ENCODE data around the gene PRPH.
"Not testable (repeated sequence)": the region's sequence is repeated elsewhere in the genome, so short reads cannot be mapped to it uniquely, and the experiment has no call there.

The PRPH gene

DNA sequence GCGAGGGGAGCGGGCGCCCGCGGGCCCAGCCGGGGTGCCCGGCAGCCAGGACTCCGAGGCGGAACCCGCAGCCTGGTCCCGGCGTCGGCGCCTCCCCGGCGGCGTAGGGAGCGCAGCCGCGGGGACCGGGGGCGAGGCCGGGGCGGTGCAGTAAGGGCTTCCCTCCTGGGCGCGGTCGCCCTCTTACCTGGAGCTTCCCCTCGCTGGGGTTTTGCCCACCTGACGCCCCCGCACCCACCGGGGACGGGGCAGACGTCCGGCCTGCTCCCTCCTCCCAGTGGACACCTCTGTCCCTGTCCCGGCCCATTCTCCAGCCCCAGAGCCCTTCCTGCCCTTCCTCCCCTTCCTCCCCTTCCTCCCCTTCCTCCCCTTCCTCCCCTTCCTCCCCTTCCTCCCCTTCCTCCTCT lies 30.5 kb upstream of the PRPH start:
- TF ChIP-seq, protein P1, sequence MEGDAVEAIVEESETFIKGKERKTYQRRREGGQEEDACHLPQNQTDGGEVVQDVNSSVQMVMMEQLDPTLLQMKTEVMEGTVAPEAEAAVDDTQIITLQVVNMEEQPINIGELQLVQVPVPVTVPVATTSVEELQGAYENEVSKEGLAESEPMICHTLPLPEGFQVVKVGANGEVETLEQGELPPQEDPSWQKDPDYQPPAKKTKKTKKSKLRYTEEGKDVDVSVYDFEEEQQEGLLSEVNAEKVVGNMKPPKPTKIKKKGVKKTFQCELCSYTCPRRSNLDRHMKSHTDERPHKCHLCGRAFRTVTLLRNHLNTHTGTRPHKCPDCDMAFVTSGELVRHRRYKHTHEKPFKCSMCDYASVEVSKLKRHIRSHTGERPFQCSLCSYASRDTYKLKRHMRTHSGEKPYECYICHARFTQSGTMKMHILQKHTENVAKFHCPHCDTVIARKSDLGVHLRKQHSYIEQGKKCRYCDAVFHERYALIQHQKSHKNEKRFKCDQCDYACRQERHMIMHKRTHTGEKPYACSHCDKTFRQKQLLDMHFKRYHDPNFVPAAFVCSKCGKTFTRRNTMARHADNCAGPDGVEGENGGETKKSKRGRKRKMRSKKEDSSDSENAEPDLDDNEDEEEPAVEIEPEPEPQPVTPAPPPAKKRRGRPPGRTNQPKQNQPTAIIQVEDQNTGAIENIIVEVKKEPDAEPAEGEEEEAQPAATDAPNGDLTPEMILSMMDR (IDR thresholded peaks at IDR 0.05): no peak
- Histone ChIP-seq H3K27ac (peak overlapping the region; percentile 93 to 98), H3K4me3 (peak overlapping the region; percentile 90 to 95), H3K9me3 (no peaks in the 10 kb centered on the region), H3K27me3 (no peaks in the 10 kb centered on the region), H3K36me3 (peaks cover 3 to 9% (median 5%) of the 10 kb centered on the region in 3 donors), H3K4me1 (peaks cover 0 to 63% (median 46%) of the 10 kb centered on the region in 4 donors)
- no peak for DNase-seq
- intact Hi-C loops (cut with DNase I; ENCODE audit: low total_unique reads): no loop called here

DNA sequence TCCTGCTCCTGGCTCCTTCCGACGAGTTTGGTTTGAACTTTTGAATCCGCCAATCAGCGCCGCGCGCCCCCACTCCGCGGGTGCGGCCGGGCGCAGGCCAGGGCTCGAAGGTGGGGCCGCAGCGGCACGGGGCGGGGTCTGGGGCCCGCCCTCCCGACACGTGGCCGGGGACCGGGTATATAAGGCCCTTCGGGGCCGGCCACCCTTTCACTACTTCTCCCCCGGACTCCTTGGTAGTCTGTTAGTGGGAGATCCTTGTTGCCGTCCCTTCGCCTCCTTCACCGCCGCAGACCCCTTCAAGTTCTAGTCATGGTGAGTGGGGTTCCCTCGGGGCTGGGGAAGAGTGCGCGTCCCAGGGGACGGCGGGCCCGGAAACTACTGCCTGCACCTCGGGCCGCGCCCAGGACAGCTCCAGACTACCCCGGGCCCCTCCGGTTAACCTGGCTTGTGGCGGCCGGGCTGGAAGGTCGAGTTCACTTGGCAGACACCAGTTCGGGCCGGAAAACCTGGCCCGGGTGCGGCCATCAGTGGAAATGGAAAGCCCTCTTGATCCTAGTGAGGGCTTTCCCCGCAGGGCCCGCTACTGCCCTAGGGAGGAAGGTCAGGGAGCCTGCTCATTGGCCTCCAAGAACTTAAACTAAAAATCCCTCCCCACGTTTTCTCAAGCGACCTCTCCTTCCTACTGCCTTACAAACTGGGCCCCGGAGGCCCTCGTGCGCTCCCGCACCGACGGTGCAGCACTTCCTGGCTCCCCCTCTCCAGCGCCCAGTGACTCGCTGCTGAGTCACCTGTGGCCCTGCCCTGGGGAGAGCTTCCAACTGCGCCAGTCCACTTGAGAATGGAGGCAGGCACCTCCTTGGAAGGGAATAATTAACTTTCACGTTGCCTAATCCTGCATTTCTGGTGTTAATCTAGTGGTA lies 29.8 kb upstream of the PRPH start, which contains the start of gene TUBA1C:
Gene TUBA1C, plus strand, starts transcription at position 210 of the 920 bp plus-strand sequence. Its CDS starts 100 bp downstream, at position 310.
- Histone ChIP-seq H3K27ac (peak within 1 kb of the TSS; percentile 93 to 98), H3K36me3 (peaks cover 9 to 15% (median 12%) of the 10 kb centered on the region in 3 donors), H3K9me3 (no peaks in the 10 kb centered on the region), H3K4me1 (peaks cover 0 to 57% (median 39%) of the 10 kb centered on the region in 4 donors), H3K27me3 (no peaks in the 10 kb centered on the region), H3K4me3 (peak within 1 kb of the TSS; percentile 90 to 95)
- intact Hi-C loops (cut with DNase I; ENCODE audit: low total_unique reads): no loop called here
- TF ChIP-seq, protein P1 (IDR thresholded peaks at IDR 0.05): peak in 1 of 2 experiments; percentile 4
- peak; percentile 91 to 97 for DNase-seq

DNA sequence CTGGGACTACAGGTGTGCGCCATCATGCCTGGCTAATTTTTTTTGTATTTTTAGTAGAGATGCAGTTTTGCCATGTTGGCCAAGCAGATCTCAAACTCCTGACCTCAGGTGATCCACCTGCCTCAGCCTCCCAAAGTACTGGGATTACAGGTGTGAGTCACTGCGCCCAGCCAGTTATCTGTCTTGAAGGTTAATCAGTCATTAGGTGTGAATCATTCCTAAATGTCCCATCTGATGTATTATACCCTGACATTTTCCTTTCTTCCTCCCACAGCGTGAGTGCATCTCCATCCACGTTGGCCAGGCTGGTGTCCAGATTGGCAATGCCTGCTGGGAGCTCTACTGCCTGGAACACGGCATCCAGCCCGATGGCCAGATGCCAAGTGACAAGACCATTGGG lies 25.8 kb upstream of the PRPH start:
- H3K36me3 ChIP-seq: peaks cover 47 to 52% (median 48%) of the 10 kb centered on the region in 3 donors
- H3K4me3 ChIP-seq; H3K9me3 ChIP-seq; DNase-seq; H3K27me3 ChIP-seq; intact Hi-C loops (cut with DNase I; ENCODE audit: low total_unique reads): not testable (repeated sequence)
- H3K27ac ChIP-seq: peak overlapping the region in 1 of 2 donors; percentile 33
- H3K4me1 ChIP-seq: peaks cover 0 to 37% (median 29%) of the 10 kb centered on the region in 4 donors

DNA sequence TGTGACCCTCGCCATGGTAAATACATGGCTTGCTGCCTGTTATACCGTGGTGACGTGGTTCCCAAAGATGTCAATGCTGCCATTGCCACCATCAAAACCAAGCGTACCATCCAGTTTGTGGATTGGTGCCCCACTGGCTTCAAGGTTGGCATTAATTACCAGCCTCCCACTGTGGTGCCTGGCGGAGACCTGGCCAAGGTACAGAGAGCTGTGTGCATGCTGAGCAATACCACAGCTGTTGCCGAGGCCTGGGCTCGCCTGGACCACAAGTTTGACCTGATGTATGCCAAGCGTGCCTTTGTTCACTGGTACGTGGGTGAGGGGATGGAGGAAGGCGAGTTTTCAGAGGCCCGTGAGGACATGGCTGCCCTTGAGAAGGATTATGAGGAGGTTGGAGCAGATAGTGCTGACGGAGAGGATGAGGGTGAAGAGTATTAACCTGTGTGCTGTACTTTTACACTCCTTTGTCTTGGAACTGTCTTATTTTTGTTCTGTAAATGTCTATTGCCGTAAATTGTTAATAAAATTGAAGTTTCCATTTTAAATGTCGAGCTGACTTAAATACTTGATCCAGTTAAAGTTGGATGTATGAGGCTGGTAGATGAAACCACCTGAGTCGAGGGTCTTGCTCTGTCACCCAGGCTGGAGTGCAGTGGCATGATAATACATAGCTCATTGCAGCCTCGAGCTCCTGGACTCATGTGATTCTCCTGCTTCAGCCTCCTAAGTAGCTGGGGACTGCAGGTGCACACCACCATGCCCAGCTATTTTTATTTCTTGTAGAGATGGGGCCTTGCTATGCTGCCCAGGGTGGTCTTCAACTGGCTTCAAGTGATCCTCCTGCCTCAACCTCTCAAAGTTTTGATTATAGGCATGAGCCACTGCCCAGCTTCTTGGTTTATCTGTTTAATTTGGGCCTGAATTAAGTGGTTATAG lies 21.9 kb upstream of the PRPH start:
- peaks cover 46 to 48% (median 47%) of the 10 kb centered on the region in 3 donors for H3K36me3 ChIP-seq
- no peak overlapping the region for H3K27ac ChIP-seq
- H3K9me3 ChIP-seq: no peaks in the 10 kb centered on the region
- TF ChIP-seq, protein P1 (IDR thresholded peaks at IDR 0.05): no peak
- no peak overlapping the region for H3K4me3 ChIP-seq
- DNase-seq: no peak
- peaks cover 0 to 12% (median 7%) of the 10 kb centered on the region in 4 donors for H3K4me1 ChIP-seq
- H3K27me3 ChIP-seq: no peaks in the 10 kb centered on the region
- intact Hi-C loops (cut with DNase I; ENCODE audit: low total_unique reads): no loop called here

DNA sequence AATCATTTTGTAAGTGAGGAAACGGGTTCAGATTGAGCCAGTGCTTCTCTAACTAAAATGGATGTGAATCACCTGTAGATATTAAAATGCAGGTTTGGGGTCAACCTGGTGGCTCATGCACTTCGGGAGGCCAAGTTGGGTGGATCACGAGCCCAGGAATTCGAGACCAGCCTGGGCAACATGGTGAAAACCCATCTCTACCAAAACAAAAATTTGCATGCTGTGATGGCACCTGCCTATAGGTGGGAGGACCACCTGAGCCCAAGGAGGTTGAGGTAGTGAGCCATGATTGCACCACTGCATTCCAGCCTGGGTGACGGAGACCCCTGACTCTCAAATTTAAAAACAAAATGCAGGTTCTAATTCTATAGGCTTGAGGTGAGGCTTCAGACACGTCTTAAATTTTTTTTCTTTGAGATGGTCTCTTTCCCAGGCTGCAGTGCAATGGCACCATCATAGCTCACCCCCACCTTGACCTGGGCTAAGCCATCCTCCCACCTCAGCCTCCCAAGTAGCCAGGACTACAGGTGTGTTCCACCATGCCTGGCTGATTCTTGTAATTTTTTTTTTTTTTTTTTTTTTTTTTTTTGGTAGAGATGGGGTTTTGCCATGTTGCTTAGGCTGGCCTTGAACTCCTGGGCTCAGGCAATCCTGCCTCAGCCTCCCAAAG lies 21.1 kb upstream of the PRPH start:
- TF ChIP-seq, protein P1 (IDR thresholded peaks at IDR 0.05): no peak
- intact Hi-C loops (cut with DNase I; ENCODE audit: low total_unique reads): no loop called here
- DNase-seq: no peak
- H3K9me3 ChIP-seq: no peaks in the 10 kb centered on the region
- no peak overlapping the region for H3K4me3 ChIP-seq
- no peaks in the 10 kb centered on the region for H3K27me3 ChIP-seq
- peaks cover 46 to 48% (median 47%) of the 10 kb centered on the region in 3 donors for H3K36me3 ChIP-seq
- H3K4me1 ChIP-seq: peaks cover 0 to 4% (median 2%) of the 10 kb centered on the region in 4 donors
- no peak overlapping the region for H3K27ac ChIP-seq
